H54 (cell line): ENCODE measurements around the gene PNKP.

Experiments used
- DNase-seq: peaks from one replicate; pipeline ENCODE4 v3.0.0; 2011; ENCODE audit warnings: low spot score, mixed read lengths; ENCODE audit not compliant: insufficient read length
- FAIRE-seq: peaks from 3 replicates; lab custom pipeline; 2011; peaks lifted over from hg19 to GRCh38; lab: Jason Lieb, UNC
- POLR2A ChIP-seq: IDR thresholded peaks from 2 replicates; pipeline ENCODE4 v1.6.1; 2011; ENCODE audit warnings: low read depth, mild to moderate bottlenecking, low read length

The PNKP gene

DNA sequence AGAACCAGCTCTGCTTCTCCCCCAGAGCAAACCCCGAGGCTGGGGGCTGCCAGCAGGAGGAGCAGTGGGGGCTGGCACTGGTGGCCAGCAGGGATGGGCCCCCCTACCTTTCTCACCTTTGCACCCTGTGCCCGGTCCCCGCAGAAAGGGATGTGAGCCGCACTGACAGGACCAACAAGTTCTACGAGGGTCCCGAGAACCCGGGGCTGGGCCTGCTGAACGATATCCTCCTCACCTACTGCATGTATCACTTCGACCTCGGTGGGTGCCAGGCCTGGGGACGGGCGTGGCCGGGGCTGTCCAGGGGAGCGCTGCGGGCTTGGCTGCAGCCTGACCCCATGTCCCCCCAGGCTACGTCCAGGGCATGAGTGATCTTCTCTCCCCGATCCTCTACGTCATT is 16.7 kb upstream of the PNKP start:
- no peak for TF ChIP-seq POLR2A
- FAIRE-seq (no peak), DNase-seq (no peak)

GRCh38 chr19:49883094-49883493 is 15.7 kb upstream of the PNKP start:
- DNase-seq (no peak), FAIRE-seq (no peak)
- TF ChIP-seq POLR2A = no peak

- no peak for TF ChIP-seq POLR2A
- FAIRE-seq = no peak
- DNase-seq = no peak
Observed at GRCh38 chr19:49882643-49883042, 15.3 kb upstream of the PNKP start.

- no peak for DNase-seq
- no peak for FAIRE-seq
- no peak for TF ChIP-seq POLR2A
Observed at GRCh38 chr19:49881672-49882394, 14.5 kb upstream of the PNKP start.

DNA sequence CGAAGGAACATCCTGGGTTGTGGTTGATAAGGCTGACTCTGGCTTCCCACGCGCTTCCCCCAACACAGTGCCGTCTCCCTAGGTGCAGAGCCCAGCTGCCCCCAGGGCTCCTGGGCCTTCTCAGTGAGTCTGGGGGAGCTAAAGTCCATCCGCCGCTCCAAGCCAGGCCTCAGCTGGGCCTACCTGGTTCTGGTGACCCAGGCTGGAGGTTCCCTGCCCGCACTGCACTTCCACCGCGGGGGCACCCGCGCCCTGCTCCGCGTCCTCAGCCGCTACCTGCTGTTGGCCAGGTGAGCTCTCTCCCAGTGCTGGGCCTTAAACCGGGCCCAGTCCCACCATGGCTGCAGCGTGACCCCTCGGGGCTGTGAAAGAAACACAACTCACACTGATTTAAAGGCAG is 13.8 kb upstream of the PNKP start:
- no peak for TF ChIP-seq POLR2A
- no peak for DNase-seq
- no peak for FAIRE-seq

DNA sequence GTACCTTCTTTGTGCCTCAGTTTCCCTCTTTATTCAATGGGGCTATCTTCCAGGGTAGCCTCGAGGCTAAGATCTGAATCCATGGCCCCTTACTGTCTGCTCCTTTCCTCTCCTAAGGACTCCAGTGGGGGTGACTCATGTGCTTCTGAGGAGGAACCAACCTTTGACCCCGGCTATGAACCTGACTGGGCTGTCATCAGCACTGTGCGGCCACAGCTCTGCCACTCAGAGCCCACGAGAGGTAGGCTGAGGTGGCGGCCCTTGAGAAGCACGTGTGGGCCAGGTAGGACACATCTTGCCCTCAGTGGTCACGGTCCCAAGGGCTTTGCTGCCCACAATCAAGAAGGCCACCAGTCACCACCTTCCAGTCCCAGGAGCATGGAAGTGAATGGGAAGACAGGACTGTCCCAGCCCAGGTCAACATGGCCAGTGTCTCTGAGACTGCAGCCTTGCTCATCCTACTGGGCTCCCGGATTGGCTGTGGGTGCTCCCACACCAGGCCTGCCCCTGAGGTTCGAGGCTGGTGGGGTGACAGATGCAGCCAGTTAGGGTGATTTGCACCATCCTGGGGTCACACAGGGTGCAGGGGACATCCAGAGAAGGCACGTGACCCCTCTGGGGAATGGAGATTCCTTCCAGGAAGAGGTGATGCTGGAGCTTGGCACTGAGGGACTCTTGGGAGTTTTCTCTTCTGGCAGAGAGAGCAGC is 12.9 kb upstream of the PNKP start:
- no peak for FAIRE-seq
- TF ChIP-seq POLR2A = no peak
- DNase-seq = no peak

DNA sequence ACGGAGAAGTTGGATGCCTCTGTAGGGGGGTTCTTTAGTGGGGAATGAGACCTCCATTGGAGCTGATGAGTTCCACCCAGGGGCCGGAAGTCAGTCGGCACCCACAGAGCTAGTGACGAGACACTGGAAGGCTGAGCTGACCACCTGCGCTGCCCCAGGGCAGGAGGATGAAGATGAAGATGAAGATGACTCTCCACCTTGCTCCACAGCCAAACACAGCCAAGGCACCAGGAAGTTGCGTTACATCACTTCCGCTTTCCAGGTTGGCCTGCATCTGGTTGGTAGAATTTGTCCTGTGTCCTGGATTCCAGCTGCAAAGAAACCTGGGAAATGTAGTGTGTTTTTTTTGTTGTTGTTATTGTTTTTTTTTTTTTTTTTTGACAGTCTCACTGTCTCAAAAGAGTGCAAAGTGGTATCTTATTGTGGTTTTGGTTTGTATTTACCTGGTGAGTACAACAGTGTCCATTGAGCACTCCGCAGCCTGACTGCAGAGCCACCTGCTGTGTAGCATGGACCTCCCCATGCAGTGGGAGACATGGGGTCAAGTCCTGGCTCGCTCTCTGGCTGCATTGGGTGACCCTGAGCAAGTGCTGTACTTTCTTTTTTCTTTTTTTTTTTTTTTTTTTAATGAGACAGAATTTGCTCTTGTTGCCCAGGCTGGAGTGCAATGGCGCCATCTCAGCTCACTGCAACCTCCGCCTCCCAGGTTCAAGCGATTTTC is 12.0 kb upstream of the PNKP start:
- no peak for FAIRE-seq
- DNase-seq = no peak
- TF ChIP-seq POLR2A = no peak

- no peak for DNase-seq
- FAIRE-seq = no peak
- TF ChIP-seq POLR2A = no peak
Observed at GRCh38 chr19:49878744-49879070, 11.3 kb upstream of the PNKP start.

- DNase-seq = peak; percentile 99
- peak; percentile 22; the same call in 1 of the 2 replicates for TF ChIP-seq POLR2A
- FAIRE-seq = no peak
Observed at GRCh38 chr19:49877879-49878743, 10.7 kb upstream of the PNKP start.

- peak; percentile 86 for FAIRE-seq
- TF ChIP-seq POLR2A = peak; percentile 49
- DNase-seq = peak; percentile 100
Observed at GRCh38 chr19:49877020-49877878, 9.9 kb upstream of the PNKP start, which contains the start of the genes AKT1S1 and TBC1D17. TSS of gene AKT1S1 (minus strand) at chr19:49877355. CDS start at chr19:49873295, 4,060 bp downstream. TSS of gene TBC1D17 (plus strand) at chr19:49877702. CDS start at chr19:49877724, 22 bp downstream.

- peak; percentile 76; the same call in 1 of the 2 replicates for TF ChIP-seq POLR2A
- DNase-seq = peak; percentile 65
- no peak for FAIRE-seq
Observed at GRCh38 chr19:49876422-49877019, 9.1 kb upstream of the PNKP start.

DNA sequence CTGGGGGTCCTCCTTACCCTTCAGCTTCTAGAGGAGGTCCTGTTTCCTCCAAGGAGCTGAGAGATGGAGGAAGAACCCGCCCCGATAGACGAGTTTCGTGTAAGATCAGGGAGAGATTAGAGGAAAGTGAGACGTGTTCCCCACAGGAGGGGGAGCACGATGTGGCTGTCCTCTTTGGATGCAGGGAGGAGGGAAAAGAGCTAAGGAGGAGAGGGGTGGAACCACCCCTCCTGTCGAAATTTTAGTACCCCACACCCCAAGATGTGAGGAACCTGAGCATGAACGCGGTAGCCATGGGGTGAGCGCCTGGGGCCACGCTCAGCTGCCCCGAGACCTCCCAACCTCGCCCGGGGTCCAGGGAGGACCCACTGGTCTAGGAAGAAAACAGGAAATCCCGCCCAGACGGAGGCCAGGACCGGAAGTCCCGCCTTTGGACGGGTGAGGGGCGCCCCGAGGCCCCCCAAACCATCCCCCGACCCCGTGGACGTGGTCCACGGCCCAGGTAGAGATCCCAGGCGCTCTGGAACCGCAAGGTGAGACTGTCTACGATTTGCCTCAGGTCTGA is 8.6 kb upstream of the PNKP start:
- peak; percentile 31; the same call in 1 of the 2 replicates for TF ChIP-seq POLR2A
- FAIRE-seq (no peak), DNase-seq (no peak)

DNA sequence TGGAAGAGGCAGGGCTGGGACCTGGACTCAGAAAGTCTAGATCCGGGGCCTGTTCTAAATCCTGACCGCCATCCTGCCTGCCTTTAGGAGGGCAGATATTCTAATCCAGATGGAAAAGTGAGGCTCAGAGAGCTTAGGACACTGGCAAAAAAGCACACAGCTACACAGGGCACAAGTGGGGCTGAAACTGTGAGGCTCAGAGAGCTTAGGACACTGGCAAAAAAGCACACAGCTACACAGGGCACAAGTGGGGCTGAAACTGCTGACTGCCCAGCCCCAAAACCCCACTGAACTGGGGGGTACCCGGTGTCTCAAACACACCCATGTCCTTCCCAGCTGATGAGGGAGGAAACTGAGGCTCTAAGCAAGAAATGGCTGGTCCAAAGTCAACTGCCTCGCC is 7.8 kb upstream of the PNKP start:
- no peak for FAIRE-seq
- TF ChIP-seq POLR2A = no peak
- DNase-seq = no peak
